IPS DF 4.7 (cell line): ENCODE measurements around the gene ALDH7A1.
"Not testable (repeated sequence)": the region's sequence is repeated elsewhere in the genome, so short reads cannot be mapped to it uniquely, and the experiment has no call there.

Source experiments
- DNase-seq: peaks from one replicate; pipeline ENCODE4 v3.0.0-alpha.2; 2013; ENCODE audit warnings: low spot score; ENCODE audit errors: extremely low read depth

Gene ALDH7A1

DNA sequence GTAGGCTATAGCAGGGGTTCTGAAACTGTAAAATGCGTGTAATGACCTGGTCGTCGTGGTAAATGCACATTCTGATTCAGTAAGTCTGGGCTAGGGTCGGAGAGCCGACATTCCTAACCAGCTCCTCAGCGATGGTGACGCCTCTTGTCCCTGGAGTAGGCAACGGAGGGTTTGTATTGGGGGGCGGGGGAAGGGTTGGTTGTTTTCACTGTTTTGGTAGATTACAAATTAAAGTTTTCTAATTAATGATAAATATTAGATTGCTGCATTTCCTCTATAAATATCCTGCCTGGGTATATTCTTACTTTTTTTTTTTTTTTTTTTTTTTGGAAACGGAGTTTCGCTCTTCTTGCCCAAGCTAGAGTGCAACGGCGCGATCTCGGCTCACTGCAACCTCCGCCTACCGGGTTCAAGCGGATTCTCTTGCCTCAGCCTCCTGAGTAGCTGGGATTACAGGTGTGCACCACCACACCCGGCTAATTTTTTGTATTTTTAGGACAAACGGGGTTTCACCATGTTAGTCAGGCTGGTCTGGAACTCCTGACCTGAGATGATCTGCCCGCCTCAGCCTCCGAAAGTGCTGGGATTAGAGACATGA is 566 bp upstream of the ALDH7A1 start:
- DNase-seq, result no peak

DNA sequence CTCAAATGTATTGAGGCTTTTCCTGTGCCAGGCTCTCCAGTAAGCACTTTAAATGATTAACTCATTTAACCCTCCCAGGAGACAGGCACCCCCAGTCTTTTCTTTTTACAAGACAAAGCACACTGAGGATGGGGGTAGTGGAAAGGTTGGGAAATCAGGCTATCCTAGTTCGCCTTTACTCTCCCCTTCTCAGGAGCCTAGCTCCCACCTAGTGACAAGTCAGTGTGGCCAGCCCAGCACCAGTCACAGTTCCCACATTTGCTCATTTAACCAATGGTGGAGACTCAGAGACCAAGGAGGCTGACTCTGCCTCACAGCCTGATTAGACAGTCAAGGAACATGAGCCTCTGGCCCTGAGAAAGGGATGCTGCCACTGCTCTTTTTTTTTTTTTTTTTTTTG is 3.5 kb downstream of the ALDH7A1 start:
- no peak for DNase-seq

DNA sequence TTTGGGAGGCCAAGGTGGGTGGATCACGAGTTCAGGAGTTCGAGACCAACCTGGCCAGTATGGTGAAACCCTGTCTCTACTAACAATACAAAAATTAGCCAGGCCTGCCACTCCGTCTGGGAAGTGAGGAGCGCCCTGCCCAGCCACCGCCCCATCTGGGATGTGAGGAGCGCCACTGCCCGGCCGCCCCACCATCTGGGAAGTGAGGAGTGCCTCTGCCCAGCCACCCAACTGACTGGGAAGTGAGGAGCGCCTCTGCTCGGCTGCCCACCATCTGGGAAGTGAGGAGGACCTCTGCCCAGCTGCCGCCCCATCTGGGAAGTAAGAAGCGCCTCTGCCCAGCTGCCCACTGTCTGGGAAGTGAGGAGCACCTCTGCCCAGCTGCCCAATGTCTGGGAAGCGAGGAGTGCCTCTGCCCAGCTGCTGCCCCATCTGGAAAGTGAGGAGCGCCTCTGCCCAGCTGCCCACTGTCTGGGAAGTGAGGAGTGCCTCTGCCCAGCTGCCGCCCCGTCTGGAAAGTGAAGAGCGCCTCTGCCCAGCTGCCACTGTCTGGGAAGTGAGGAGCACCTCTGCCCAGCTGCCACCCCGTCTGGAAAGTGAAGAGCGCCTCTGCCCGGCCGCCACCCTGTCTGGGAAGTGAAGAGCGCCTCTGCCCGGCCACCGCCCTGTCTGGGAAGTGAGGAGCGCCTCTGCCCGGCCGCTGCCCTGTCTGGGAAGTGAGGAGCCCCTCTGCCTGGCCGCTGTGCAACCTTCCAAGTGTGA is 5.3 kb downstream of the ALDH7A1 start:
- DNase-seq, result no peak

DNA sequence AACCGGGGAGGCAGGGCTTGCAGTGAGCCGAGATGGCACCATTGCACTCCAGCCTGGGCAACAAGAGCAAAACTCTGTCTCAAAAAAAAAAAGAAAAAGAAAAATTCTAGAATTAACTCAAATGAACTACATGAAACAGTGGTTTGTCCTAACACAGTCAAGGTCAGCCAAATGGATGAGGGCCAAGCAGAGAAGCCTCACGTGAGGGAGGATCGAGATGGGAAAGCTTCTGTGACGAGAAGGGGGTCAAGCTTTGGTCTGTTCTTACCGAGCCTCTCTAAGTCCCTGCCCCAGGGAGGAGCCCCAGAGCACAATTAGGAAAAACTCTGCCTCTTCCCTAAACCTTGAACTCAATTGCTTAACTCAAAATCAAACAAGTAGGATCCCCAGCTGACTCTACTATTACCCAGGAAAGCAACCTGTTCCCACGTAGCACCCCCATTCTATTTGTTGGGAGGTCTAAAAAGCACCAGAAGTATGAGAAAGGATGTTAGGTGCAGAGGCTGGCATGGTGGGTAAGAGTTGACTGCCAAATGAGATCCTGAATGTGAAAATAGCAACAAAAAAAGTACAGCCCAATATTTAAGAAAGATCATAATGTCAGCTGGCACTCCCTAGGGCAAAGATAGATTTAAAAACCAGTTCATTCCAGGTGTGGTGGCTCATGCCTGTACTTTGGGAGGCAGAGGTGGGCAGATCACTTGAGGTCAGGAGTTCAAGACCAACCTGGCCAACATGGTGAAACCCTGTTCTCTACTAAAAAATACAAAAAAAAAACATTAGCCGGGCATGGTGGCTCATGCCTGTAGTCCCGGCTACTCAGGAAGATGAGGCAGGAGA is 7.2 kb downstream of the ALDH7A1 start:
- no peak for DNase-seq

DNA sequence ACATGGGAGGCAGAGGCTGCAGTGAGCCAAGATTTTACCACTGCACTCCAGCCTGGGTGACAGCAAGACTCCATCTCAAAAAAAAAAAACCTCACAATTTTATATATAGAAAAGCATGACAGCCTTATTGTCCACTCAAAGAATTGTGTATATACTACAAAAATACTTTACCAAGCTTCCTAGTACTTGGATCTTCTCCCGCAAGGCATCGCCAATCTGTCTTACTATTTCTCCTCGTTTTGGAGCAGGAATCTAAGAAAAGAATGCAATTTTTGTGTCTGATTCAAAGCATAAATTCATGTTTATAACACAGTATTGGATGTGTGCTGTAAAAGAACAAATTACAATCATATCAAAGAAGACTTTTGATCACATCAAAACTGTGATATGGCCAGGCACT is 11.3 kb downstream of the ALDH7A1 start:
- DNase-seq, result no peak

DNA sequence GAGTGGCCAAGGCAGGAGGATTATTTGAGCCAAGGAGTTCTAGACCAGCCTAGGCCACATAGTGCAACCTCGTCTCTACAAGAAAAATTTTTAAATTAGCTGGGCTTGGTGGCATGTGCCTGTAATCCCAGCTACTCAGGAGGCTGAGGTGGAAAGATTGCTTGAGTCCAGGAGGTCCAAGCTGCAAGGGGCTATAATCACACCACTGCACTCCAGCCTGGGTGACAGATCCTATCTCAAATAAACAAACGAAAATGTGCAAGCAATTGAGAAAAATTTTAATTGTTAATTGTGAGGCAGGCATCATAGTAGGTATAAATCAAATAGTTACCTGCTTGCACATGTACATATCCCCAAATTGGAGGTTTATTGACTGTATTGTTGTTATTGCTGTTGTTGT is 15.3 kb downstream of the ALDH7A1 start:
- no peak for DNase-seq

DNA sequence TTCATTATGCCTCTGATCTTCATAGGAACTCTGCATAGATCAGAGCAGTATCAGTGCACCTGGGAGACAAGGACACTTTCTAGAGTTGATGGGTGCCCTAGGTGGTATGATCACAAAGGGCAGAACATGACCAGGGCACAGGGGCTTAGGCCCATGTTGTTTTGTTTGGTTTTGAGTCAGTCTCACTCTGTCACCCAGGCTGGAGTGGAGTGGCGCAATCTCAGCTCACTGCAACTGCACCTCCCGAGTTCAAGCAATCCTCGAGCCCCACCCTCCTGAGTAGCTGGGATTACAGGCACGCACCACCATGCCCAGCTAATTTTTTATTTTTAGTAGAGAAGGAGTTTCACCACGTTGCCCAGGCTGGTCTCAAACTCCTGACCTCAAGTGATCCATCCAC is 17.6 kb downstream of the ALDH7A1 start:
- no peak for DNase-seq

DNA sequence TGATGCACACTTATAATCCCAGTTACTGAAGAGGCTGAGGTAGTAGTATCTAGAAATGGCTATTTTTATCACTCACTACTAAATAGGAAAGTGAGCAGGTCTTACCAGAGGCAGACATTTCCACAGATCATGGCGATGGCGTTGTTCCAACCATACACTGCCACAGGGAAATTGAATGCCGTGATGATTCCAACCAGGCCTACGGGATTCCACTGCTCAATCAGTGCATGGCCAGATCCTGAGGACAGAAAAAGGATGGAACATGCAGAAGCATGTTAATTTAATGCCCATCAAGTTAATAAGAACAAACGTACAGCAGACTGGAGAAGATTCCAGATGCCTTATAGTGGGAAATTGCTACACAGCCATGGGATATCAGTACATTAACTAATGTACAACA is 18.0 kb downstream of the ALDH7A1 start:
- DNase-seq, result no peak

DNA sequence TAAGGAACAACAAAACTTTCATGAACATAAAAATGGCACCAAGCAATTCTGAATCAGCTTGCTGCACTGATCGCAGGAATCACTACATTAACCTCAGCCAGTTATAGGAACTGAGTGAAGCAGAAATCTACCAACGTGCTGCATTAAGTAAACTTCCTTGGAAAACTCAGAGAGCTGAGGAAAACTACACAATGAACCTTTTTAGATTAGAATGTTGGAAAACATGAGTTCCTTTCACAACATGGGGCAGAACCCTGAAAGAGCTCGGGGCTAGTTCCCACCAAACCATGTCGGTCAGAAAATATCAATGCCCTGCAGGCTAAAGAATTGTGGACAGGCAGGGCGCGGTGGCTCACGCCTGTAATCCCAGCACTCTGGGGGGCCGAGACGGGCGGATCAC is 19.4 kb downstream of the ALDH7A1 start:
- DNase-seq, result no peak

DNA sequence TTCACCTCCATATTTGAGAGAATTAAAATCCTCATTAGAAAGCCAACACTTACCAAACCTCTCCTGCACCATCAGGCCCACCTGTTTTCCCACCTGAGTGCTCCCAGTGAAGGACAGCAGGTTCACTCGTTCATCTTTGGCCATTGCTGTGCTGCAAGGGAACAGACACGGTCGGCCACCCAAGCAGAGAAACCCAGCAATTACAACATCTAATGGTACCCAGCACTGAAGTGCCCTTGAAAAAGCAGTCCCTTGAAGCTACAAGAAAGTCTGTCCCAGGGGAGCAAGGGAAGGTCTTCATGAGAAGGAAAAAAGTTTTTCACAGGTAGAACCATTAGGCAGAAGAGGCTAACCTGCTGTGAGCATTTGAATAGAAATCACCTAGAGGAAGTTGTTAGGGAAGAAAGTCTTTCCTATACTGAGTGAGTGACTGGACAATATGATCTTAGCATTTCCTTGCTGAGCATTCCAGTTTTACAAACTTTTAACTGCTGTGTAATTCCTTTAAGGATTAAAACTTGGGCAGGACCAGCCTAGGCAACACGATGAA is 26.7 kb downstream of the ALDH7A1 start:
- DNase-seq, result no peak

DNA sequence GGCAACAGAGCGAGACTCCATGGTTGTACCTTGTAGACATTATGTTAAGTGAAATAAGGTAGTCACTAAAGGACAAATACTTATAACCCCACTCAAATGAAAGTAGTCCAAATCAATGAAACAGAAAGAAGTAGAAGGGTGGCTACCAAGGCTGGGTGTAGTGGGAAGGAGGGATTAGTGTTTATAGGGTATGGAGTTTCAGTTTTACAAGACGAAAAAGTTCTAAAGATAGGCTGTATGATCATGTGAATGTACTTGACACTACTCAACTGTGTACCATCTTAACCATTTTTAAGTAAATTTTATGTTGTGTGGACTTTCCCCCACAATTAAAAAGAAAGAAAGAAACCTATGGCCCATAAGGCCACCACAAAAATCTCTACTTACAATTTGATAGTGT is 32.2 kb downstream of the ALDH7A1 start:
- no peak for DNase-seq

DNA sequence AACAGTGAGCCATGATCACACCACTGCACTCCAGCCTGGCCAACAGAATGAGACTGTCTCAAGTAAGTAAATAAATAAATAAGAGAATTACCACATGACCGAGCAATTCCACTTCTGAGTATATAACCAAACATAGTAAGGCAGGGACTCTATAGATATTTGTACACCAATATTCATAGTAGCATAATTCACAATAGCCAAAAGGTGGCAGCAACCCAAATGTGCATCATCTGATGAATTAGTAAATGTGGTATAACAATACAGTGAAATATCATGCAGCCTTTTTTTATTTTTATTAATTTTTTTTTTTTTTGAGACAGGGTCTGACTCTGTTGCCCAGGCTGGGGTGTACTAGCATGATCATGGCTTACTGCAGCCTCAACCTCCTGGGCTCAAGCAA is 33.1 kb downstream of the ALDH7A1 start:
- DNase-seq, result no peak

DNA sequence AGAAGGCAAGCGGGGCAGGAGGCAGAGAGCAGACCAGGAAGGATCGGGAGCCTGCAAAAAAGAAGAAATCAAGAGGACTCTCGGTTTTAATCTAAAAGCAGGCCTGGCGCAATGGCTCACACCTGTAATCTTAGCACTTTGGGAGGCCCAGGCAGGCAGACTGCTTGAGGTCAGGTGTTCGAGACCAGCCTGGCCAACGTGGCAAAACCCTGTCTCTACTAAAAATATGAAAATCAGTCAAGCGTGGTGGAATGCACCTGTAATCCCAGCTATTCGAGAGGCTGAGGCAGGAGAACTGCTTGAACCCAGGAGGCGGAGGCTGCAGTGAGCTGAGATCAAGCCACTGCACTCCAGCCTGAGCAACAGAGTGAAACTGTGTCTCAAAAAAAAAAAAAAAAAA is 39.9 kb downstream of the ALDH7A1 start:
- DNase-seq, result not testable (repeated sequence)

DNA sequence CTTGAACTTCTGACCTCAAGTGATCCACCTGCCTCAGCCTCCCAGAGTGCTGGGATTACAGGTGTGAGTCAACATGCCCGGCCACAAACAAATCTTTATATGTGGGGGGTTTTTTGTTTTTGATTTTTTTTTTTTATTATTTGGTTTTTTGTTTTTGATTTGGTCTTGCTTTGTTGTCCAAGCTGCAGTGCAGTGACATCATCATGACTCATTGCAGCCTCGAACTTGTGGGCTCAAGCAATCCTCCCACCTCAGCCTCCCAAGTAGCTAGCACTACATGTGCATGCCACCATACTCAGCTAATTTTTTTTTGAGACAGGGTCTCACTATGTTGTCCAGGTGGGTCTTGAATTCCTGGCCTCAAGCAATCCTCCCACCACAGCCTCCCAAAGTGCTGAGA is 42.4 kb downstream of the ALDH7A1 start:
- DNase-seq, result no peak

DNA sequence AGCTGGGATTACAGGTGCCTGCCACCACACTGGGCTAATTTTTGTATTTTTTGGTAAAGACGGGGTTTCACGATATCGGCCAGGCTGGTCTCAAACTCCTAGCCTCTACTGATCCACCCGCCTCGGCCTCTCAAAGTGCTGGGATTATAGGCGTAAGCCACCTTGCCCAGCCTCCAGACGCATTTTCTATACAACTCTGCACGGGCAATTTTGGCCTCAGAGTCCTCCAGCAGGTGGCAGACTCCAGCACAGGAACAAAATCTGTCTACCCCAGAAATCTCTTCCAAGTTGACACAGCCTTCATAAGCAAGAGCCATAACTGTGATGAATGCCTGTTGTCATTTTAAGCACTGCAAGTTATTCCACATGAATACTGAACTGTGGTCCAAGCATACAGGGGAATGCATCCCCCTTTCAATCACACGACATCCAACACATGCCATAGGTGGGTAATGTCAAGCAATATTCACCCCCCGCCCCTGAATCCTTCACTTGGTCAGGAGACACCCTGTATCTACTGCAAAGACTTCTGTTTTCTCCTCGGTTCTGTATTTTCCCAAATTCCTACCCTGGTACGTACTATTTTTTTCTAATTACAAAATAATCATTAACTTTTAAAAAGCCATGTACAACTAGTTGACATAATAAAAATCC is 50.8 kb downstream of the ALDH7A1 start:
- no peak for DNase-seq

DNA sequence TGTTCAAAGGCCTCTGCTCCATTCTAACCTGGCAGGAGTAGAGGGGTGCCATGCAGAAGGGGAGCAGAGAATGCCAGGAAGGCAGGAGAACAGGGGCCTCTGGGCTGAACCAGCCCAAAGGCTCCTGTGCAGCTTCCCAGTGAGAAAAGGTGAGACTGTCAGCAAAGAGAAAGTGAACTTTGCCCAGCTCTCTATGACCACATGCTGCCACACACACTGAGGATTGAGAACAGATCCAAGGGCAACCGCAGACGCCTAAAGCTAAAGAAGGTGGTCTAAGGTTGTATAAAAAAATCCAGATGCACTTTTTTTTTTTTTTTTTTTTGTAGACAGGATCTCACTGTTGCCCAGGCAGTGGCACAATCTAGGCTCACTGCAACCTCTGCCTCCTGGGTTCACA is 51.4 kb downstream of the ALDH7A1 start:
- DNase-seq, result no peak

DNA sequence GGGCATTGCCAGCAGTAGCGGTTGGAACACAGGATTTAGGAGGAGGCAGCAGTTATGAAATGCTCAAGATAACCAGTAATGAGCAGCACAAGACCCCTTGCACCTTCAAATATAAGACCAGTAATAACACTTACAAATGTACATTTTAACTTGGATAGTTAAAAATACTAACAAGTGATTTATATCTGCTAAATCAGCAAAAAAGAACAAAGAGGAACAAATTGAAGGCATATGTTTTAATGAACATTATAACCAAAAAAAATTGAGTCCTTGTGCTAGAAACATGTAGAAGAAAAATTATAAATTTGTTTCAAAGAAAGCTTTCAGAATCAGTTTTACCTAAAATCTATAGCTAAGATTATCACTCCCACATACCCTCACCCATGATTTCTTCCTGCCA is 52.0 kb downstream of the ALDH7A1 start:
- DNase-seq, result no peak

DNA sequence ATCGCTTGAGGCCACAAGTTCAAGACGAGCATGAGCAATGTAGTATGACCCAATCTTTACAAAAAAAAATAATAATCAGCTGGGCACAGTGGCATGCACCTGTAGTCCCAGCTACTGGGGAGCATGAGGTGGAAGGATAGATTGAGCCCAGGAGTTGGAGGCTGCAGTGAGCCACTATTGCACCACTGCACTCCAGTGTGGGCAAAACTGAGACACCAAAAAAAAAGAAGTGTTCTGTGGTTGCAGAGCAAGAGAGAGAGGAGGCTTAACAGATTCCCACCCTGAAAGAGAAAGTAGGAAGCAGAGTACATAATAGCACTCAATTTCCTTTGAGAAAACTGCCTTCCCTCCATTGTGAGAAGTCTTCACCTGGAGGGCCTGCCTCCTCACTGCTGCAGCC is 52.6 kb downstream of the ALDH7A1 start:
- no peak for DNase-seq

DNA sequence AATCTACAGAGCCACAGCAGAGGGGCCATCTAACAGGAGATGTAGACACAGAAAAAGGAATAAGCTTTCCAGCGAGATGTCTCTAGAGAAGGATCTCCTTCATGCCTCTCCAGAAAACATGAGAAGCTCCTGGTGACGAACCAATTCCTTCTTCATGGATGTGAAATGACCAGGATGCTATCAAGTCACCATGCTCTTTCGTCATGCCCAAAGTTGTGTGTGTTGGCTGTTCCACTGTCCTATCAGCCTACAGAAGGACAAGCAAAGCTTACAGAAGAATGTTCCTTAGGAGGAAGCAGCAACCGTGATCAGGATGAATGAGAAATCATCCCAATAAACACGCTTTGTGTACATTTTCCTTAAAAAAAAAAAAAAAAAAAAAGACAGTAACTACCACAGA is 54.4 kb downstream of the ALDH7A1 start:
- no peak for DNase-seq

DNA sequence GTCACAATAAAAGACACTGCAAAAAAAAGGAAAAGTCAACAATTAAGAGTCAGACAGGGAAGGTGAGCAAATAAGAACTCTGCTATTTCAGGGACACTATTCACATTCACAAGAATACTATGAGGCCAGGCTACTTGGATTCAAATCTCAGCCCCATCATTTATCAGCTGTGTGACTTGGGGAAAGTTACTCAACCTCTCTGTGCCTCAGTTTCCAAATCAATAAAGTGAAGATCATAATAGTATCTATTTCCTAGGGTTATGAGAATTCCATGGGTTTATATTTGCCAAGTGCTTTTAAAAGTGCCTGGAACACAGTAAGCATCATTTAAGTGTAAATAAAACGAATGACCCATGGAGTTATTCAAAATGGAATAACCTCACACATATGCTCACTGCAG is 56.4 kb downstream of the ALDH7A1 start:
- DNase-seq, result no peak

DNA sequence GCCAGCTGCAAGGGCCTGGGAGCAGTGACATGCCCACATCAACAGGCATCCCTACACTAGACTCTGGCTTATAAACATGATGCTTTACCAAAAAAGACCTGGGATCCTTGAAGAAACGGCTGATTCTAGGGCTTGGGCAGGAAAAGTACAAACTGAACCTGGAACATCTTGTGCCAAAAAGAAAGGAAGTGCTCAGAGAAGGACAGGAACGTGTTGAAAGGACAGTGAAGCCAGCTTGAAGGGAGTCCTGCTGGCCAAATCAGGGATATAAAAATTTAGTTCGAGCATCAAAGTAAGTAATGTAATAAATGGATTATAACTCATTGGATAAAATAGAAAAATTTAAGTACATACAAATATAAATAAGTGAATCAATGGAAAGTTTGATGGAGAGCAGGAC is 58.1 kb downstream of the ALDH7A1 start:
- no peak for DNase-seq
